Measurements from ENCODE around the gene PTGES2. TPM values are rescaled to one million over a fixed set of nuclear protein-coding genes. Genes with fewer than 3 reads are reported as not detected.
A peak's percentile ranks its signal among the peaks of the same experiment; 100 is the strongest.

PTGES2 gene
- total and polyA plus RNA-seq, 9 of the 15 experiments (the other 6 are each of a cell fraction or from before 2014, with no cell fraction given), result 2.4 to 196 (median 90.1) TPM

DNA sequence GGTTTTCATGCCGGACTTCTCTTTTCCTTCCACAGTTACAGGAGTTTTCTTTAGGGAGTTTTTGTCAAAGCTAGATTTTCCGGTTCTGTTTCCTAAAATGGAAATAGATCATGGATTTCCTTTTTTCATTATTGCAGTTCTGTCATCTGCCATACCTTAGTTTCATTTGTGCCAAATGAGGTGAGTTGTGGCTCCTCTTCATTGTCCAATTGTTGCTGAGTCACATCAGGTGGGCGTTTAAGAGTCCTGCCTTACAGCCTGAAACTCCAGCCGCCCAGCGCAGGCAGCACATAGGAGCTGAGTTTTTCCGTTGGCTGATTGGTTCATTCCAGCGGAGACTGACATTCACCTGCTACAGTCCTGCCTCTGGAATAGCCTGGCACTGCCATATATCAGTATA is 45.4 kb downstream of the PTGES2 start (continued):
- no peak for TF ChIP-seq ZKSCAN1 (IDR thresholded peaks at IDR 0.05; ENCODE audit: low read depth, low read length)
- TF ChIP-seq SMARCA4 (IDR thresholded peaks at IDR 0.05), result peak; percentile 81
- no peak for TF ChIP-seq FOS (IDR thresholded peaks at IDR 0.05; ENCODE audit: extremely low read depth, insufficient read length)
- TF ChIP-seq, protein P1, sequence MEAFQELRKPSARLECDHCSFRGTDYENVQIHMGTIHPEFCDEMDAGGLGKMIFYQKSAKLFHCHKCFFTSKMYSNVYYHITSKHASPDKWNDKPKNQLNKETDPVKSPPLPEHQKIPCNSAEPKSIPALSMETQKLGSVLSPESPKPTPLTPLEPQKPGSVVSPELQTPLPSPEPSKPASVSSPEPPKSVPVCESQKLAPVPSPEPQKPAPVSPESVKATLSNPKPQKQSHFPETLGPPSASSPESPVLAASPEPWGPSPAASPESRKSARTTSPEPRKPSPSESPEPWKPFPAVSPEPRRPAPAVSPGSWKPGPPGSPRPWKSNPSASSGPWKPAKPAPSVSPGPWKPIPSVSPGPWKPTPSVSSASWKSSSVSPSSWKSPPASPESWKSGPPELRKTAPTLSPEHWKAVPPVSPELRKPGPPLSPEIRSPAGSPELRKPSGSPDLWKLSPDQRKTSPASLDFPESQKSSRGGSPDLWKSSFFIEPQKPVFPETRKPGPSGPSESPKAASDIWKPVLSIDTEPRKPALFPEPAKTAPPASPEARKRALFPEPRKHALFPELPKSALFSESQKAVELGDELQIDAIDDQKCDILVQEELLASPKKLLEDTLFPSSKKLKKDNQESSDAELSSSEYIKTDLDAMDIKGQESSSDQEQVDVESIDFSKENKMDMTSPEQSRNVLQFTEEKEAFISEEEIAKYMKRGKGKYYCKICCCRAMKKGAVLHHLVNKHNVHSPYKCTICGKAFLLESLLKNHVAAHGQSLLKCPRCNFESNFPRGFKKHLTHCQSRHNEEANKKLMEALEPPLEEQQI (IDR thresholded peaks at IDR 0.05), result no peak
- TF ChIP-seq, protein P2, sequence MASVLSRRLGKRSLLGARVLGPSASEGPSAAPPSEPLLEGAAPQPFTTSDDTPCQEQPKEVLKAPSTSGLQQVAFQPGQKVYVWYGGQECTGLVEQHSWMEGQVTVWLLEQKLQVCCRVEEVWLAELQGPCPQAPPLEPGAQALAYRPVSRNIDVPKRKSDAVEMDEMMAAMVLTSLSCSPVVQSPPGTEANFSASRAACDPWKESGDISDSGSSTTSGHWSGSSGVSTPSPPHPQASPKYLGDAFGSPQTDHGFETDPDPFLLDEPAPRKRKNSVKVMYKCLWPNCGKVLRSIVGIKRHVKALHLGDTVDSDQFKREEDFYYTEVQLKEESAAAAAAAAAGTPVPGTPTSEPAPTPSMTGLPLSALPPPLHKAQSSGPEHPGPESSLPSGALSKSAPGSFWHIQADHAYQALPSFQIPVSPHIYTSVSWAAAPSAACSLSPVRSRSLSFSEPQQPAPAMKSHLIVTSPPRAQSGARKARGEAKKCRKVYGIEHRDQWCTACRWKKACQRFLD (CRISPR knock-in tag; IDR thresholded peaks at IDR 0.05), result peak; percentile 50; the same call in 1 of the 2 replicates
- no peak for TF ChIP-seq LARP7 (IDR thresholded peaks at IDR 0.05)
- no peak for TF ChIP-seq ESRRB (CRISPR knock-in tag; IDR thresholded peaks at IDR 0.05; ENCODE audit: borderline replicate concordance)
- peak; percentile 67 for TF ChIP-seq ARID1B (IDR thresholded peaks at IDR 0.05)
- TF ChIP-seq PURB (CRISPR knock-in tag; IDR thresholded peaks at IDR 0.05; ENCODE audit: low read depth), result no peak
- TF ChIP-seq POLR2G (IDR thresholded peaks at IDR 0.05; ENCODE audit: low read depth, low read length), result no peak
- TF ChIP-seq ZNF324 (CRISPR knock-in tag; IDR thresholded peaks at IDR 0.05), result no peak
- TF ChIP-seq CBX8 (IDR thresholded peaks at IDR 0.05; ENCODE audit: borderline replicate concordance, extremely low read depth, low read depth, low read length, poor library complexity, severe bottlenecking), result no peak
- TF ChIP-seq ZNF707 (CRISPR knock-in tag; conservative IDR thresholded peaks at IDR 0.05), result 0 out of 2 replicates have a peak, but pooled peaks have one; percentile 15
- TF ChIP-seq TAF1 (IDR thresholded peaks at IDR 0.05; ENCODE audit: control insufficient read depth, extremely low read depth, insufficient read depth, low read length, severe bottlenecking), result no peak
- TF ChIP-seq TSC22D4 (tag; IDR thresholded peaks at IDR 0.05), result no peak
- TF ChIP-seq ZNF316 (IDR thresholded peaks at IDR 0.05), result peak; percentile 96
- no peak for TF ChIP-seq ARID2 (IDR thresholded peaks at IDR 0.05)
- TF ChIP-seq, protein P3, sequence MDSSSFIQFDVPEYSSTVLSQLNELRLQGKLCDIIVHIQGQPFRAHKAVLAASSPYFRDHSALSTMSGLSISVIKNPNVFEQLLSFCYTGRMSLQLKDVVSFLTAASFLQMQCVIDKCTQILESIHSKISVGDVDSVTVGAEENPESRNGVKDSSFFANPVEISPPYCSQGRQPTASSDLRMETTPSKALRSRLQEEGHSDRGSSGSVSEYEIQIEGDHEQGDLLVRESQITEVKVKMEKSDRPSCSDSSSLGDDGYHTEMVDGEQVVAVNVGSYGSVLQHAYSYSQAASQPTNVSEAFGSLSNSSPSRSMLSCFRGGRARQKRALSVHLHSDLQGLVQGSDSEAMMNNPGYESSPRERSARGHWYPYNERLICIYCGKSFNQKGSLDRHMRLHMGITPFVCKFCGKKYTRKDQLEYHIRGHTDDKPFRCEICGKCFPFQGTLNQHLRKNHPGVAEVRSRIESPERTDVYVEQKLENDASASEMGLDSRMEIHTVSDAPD (CRISPR knock-in tag; IDR thresholded peaks at IDR 0.05), result no peak
- peak; percentile 68 for TF ChIP-seq JUND (IDR thresholded peaks at IDR 0.05; ENCODE audit: borderline replicate concordance, low read depth, low read length)
- peak; percentile 78; the same call in 2 of the 3 replicates for TF ChIP-seq JUND (tag; IDR thresholded peaks at IDR 0.05; ENCODE audit: borderline replicate concordance, low read depth, low read length)
- TF ChIP-seq SMAD4 (CRISPR knock-in tag; conservative IDR thresholded peaks at IDR 0.05), result no peak; the same call in 1 of the 2 replicates
- TF ChIP-seq ZNF174 (CRISPR knock-in tag; IDR thresholded peaks at IDR 0.05), result no peak
- TF ChIP-seq SREBF2 (CRISPR knock-in tag; IDR thresholded peaks at IDR 0.05), result no peak
- TF ChIP-seq NUFIP1 (IDR thresholded peaks at IDR 0.05; ENCODE audit: partially characterized antibody), result no peak
- no peak for TF ChIP-seq ZNF830 (CRISPR knock-in tag; IDR thresholded peaks at IDR 0.05)
